NCI-H345 (cell line): ENCODE results near the gene HLA-DRB5.
"Not testable (repeated sequence)": the region's sequence is repeated elsewhere in the genome, so short reads cannot be mapped to it uniquely, and the experiment has no call there.

ENCODE experiments used
- DNase-seq: peaks from one replicate; lab custom pipeline; 2025; lab: John Stamatoyannopoulos, UW

HLA-DRB5 gene

GRCh38 chr6:32529697-32530430 is at the start of gene HLA-DRB5:
Gene HLA-DRB5, minus strand, starts transcription at chr6:32530287. Its CDS starts 63 bp downstream, at chr6:32530224.
- DNase-seq: no peak

- no peak for DNase-seq
Measured at GRCh38 chr6:32578962-32579361, 48.9 kb upstream of the HLA-DRB5 start.

GRCh38 chr6:32577493-32577892 is 47.4 kb upstream of the HLA-DRB5 start:
- DNase-seq: not testable (repeated sequence)

GRCh38 chr6:32576250-32576649 is 46.2 kb upstream of the HLA-DRB5 start:
- no peak for DNase-seq

DNA sequence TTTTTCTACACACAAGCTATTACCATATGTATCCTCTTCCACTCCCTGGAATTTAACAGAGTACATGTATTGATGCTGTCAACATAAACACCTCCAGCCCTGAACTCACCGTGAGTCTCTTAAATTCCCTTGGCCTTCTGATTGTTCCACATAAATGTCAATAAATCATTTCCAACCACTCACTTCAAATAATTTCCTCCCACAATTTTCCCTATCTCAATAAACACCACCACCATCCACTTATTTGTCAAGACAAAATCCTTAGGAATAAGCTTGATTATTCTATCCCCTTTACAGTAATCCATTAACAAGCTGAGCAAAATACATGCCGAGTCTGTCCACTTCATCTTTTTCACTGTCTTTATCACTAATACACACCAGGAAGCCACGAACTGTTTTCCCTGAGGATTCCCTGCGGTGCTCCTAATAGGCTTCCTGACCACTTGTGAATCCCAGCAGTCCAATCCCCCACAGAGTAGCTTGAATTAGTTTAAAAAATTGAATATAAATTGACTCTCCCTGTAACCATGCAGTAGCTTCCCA is 40.3 kb upstream of the HLA-DRB5 start:
- DNase-seq: no peak

GRCh38 chr6:32568561-32568960 is 38.5 kb upstream of the HLA-DRB5 start:
- no peak for DNase-seq

DNA sequence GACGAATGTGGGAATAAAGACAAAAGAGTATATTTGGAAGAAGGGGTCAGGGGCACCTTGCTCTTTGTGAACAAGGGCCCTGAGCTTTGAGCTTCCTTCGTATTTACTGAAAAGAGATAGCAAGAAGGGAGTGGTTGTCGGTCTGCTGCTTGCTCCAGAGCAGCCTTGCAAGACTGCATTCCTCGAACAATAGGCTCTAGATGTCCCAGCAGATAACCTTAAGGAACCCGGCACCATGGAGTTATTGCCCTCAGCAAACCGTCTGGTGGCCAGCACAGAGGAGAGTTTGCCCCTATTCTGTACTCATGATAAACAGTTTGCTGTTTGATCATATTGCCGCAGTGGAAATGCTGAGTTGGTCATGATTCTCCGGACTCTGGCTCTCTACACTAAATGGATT is 36.9 kb upstream of the HLA-DRB5 start:
- no peak for DNase-seq

- no peak for DNase-seq
Measured at GRCh38 chr6:32565511-32565910, 35.4 kb upstream of the HLA-DRB5 start.

- DNase-seq: no peak
Measured at GRCh38 chr6:32562940-32563339, 32.9 kb upstream of the HLA-DRB5 start.

DNA sequence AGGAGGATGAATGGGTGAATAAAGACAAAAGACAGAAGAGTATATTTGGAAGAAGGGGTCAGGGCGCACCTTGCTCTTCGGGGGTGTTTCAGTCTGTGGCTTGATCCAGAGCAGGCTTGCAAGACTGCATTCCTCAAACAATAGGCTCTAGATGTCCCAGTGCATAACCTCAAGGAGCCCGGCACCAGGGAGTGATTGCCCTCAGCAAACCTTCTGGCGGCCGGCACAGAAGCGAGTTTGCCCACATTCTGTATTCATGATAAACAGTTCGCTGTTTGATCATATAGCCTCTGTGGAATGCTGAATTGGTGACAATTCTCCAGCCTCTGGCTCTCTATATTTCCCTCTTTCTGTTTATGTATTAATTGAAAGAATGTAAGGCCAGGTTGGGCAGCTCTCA is 29.7 kb upstream of the HLA-DRB5 start:
- no peak for DNase-seq

DNA sequence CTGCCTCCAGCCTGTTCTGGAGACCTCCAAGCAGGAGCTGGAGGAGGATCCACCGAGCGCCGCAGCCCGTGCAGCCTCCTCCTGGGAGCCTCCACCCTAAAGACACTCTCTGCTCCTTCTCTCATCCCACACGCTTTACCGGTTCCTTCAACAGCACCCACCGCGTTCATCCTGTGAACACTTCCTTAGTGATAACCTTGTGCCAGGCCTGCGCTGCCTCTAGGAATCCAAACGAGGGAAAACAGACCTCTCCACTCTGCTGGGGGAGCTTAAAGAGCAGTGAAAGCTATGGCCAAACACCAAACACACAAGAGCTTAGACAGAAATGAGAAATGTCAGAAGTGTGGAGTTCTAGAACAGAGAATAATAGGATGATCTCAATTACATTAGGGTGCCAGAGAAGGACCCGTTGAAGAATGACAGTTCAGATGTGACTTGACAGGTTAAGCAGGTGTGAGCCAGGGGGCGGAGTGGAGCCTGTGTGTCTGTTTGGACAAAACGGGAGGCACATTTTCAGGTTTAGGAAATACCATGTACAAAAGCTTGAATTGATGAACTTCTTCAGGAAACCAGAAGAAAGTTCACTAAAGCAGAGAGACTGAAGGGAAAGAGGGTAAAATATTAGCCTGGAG is 28.5 kb upstream of the HLA-DRB5 start:
- DNase-seq: no peak

- DNase-seq: no peak
Measured at GRCh38 chr6:32554116-32554965, 24.3 kb upstream of the HLA-DRB5 start.

DNA sequence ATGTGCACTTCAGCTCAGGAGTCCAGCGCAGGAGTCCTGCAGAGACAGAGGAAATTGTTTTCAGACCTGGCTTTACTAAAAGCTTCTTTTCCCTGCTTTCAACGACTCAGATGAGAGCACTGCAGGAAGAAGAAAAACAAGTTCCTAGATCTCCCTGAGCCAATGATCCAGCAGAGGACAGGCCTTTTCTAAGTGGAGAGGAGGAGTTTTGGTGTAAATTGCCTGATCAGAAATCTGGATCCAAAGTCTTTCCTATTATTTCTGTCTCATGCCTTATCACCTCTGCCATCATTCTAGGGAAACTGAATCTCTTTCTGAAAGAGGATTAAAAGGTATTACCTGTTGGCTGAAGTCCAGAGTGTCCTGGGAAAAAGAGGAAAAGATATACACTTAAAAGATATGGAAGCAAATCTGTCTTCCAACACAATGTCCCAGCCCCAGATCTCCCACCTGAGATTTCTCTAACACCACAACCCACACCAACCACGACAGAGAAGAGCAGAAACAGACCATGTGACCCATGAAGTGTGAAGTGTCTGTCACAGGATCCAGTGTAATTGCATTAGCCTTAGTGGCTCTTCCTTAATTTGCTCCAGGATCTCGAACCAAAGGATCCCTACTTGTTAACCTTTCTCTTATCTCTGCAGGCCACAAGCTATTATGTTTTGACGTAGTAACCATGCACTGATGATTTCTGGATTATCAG is 23.1 kb upstream of the HLA-DRB5 start:
- no peak for DNase-seq

DNA sequence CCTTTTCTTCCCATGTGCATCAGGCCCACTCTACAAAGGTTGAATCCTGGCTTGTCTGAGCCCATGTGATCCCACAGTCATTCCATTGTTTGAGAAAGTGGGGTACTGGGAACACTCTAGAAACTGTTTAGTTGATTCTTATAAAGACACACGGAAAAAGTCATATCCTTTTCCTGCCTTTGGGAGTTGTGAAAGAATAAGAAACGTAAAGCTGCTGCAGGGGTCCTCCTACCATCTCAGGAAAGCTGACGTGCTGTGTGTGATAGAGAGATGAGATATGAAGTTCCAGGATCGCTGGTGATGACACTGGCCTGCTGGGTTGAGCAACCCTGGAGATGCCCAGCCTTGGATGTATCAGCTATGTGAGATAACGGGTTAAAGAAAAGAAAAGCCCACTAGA is 21.3 kb upstream of the HLA-DRB5 start:
- no peak for DNase-seq

DNA sequence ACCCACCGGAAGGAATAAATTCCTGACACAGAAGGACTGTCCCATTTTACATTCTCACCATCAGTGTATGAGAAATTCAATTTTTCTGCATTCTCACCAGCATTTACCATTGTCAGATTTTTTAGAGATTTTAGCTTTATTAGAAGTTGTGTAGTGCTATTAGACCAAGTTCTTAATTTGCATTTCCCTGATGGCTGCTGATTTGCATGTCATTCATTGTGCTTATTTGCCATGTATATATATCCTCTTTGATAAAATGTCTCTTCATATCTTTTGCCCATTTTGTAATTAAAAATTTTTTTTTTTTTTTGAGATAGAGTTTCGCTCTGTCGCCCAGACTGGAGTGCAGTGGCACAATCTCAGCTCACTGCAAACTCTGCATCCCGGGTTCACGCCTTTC is 9.8 kb upstream of the HLA-DRB5 start:
- no peak for DNase-seq

GRCh38 chr6:32530431-32530793 is 325 bp upstream of the HLA-DRB5 start:
- DNase-seq: not testable (repeated sequence)

DNA sequence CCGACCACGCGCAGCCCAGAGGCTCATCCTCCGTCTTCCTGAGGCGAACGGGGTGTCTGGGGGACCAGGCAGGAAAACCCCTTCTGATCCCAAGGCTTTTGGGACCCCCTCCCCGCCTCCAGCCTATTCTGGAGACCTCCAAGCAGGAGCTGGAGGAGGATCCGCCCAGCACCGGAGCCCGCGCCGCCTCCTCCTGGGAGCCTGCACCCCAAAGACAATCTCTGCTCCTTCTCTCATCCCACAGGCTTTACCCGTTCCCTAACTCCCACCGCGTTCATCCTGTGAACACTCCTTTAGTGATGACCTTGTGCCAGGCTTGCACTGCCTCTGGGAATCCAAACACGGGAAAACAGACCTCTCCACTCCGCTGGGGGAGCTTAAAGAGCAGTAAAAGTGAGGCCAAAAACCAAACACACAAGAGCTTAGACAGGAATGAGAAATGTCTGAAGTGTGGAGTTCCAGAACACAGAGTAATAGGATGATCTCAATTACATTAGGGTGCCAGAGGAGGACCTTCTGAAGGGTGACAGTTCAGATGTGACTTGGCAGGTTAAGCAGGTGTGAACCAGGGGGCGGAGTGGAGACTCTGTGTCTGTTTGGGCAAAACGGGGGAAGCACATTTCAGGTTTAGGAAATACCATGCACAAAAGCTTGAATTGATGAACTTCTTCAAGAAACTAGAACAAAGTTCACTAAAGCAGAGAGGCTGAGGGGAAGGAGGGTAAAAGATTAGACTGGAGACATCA is 7.6 kb downstream of the HLA-DRB5 start:
- DNase-seq: no peak

GRCh38 chr6:32519910-32520258 is 10.2 kb downstream of the HLA-DRB5 start:
- no peak for DNase-seq

DNA sequence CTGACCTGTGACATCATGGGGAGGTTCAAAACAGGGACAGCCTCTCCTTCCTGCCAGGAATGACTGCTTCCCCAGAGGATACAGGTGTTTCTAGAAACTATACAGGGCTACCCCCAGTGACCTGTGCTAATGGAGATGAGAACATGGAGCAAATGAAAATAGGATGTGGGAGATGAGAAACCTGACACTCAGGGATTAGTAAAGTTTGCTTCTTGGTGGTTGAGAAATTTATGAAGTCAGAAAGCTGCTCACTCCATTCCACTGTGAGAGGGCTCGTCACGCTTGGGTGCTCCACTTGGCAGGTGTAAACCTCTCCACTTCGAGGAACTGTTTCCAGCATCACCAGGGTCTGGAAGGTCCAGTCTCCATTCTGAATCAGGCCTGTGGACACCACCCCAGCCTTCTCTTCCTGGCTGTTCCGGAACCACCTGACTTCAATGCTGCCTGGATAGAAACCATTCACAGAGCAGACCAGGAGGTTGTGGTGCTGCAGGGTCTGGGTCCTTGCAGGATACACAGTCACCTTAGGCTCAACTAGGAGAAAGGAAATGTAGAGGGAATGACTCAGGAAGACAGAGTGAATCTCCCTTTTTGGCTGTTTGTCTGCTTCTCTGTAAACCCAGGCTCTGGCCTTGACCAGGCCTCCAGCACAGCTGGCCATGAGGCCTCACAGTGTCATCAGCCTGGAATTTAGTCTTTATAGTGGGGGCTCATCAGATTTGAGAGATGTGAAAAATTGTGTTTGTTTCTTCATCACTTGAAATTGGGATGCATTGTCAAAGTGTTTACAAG is 10.8 kb downstream of the HLA-DRB5 start:
- no peak for DNase-seq

DNA sequence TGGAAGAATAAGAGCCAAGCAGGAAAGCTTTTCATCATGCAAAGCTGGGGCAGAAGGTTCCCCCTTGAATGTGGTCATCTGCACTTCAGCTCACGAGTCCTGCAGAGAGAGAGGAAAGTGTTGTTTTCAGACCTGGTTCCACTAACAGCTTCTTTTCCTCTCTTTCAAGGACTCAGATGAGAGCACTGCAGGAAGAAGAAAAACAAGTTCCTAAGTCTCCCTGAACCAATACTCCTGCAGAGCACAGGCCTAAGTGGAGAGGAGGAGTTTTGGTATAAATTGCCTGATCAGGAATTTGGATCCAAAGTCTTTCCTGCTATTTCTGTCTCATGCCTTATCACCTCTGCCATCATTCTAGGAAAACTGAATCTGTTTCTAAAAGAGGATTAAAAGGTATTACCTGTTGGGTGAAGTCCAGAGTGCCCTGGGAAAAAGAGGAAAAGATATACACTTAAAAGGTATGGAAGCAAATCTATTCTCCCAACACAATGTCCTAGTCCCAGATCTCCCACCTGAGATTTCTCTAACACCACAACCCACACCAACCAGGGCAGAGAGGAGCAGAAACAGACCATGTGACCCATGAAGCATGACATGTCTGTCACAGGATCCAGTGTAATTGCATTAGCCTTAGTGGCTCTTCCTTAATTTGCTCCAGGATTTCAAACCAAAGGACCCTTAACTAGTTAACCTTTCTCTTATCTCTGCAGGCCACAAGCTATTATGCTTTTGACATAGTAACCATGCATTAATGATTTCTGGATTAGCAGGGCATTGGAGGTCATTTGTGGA is 12.2 kb downstream of the HLA-DRB5 start:
- DNase-seq: no peak
